Hepatocyte (in vitro differentiated cells): ENCODE measurements around the gene C1R.

Experiments used
- EZH2 ChIP-seq: fragments of 200-600 bp; sonication (generic); IDR thresholded peaks from 2 replicates; pipeline ENCODE4 v1.6.1; 2016; ENCODE audit warnings: antibody characterized with exemption, mild to moderate bottlenecking, borderline replicate concordance
- EZH2phosphoT487 ChIP-seq: fragments of 200-600 bp; sonication (generic); IDR thresholded peaks from one replicate; pipeline ENCODE4 v1.6.1; 2018; ENCODE audit warnings: antibody characterized with exemption, mild to moderate bottlenecking, low read depth, moderate library complexity; ENCODE audit not compliant: unreplicated experiment, severe bottlenecking
- TF ChIP-seq, protein P1 (sequence below): fragments of 200-600 bp; sonication (generic); IDR thresholded peaks from 2 replicates; pipeline ENCODE4 v1.5.1; 2016; ENCODE audit warnings: antibody characterized with exemption, mild to moderate bottlenecking; ENCODE audit not compliant: poor library complexity

DNA sequence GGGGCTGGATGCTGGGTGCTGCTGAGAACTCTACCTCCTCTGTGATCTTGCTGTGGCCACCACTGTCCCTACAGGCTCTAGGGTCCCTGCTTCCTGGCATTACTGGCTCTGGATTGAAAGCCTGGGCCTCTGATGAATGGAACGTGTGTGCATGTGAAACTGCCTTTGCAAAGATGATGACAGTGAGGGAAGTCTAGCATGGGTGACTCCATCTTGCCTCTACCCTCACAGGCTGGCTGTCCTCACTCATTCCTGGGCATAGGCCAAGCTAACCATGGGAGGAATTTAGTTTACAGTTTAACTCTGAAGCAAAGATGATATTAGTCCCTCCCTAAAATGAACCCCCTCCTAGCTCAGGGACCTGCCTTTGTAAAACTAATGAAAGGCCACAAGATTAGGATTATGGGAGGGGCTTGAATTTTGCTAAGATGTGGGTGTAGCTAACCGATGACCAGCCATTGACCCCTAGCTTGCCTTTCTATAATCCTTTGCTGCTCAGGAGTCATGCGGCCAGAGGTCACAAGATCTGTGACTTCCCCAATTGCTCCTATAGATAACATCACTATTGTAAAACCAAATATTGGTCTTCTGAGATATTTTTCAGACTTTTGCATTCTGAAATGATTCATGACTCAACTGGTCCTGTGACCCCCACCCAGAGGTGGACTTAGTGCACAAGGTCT lies 33.9 kb downstream of the C1R start:
- no peak for TF ChIP-seq EZH2
- TF ChIP-seq, protein P1, sequence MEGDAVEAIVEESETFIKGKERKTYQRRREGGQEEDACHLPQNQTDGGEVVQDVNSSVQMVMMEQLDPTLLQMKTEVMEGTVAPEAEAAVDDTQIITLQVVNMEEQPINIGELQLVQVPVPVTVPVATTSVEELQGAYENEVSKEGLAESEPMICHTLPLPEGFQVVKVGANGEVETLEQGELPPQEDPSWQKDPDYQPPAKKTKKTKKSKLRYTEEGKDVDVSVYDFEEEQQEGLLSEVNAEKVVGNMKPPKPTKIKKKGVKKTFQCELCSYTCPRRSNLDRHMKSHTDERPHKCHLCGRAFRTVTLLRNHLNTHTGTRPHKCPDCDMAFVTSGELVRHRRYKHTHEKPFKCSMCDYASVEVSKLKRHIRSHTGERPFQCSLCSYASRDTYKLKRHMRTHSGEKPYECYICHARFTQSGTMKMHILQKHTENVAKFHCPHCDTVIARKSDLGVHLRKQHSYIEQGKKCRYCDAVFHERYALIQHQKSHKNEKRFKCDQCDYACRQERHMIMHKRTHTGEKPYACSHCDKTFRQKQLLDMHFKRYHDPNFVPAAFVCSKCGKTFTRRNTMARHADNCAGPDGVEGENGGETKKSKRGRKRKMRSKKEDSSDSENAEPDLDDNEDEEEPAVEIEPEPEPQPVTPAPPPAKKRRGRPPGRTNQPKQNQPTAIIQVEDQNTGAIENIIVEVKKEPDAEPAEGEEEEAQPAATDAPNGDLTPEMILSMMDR: no peak
- no peak for TF ChIP-seq EZH2phosphoT487
